Gastrocnemius medialis (tissue), 4 donors: ENCODE data around the gene FAM210B. TPM values are rescaled to one million over a fixed set of nuclear protein-coding genes. Genes with fewer than 3 reads are reported as not detected.
"Not testable (repeated sequence)": the region's sequence is repeated elsewhere in the genome, so short reads cannot be mapped to it uniquely, and the experiment has no call there.

Experiments
- ATAC-seq, 2 donors: fragments of 150-250 bp; one replicate each; pipeline ENCODE4 v1.9.1; 2016
- DNase-seq, 2 donors: peaks; one replicate each; pipeline ENCODE4 v3.0.0-alpha.2; 2019
- H3K27ac ChIP-seq, 4 donors: fragments of 200-600 bp; sonication (generic); 1 replicate in 1 of 4; 2 replicates in 3 of 4; pipeline ENCODE4 v1.5.1; 2016 to 2018; ENCODE audit warnings: mild to moderate bottlenecking in 2 of 4, moderate library complexity in 1 of 4
- H3K27me3 ChIP-seq, 3 donors: fragments of 200-600 bp; sonication (generic) in 2 of 3; 1 replicate in 1 of 3; 2 replicates in 2 of 3; pipeline versions ENCODE4 v1.5.1 to v1.6.0; 2016 to 2019; ENCODE audit warnings: mild to moderate bottlenecking in 1 of 3, moderate library complexity in 1 of 3
- H3K36me3 ChIP-seq, 2 donors: fragments of 200-600 bp; sonication (generic) in 1 of 2; one replicate each; pipeline ENCODE4 v1.5.1; 2017 to 2018
- H3K4me1 ChIP-seq, 2 donors: fragments of 200-600 bp; sonication (generic) in 1 of 2; one replicate each; pipeline ENCODE4 v1.5.1; 2016 to 2017; ENCODE audit warnings: mild to moderate bottlenecking in 2 of 2
- H3K4me3 ChIP-seq, 4 donors: fragments of 200-600 bp; sonication (generic) in 3 of 4; 1 replicate in 1 of 4; 2 replicates in 3 of 4; pipeline ENCODE4 v1.5.1; 2016 to 2019; ENCODE audit warnings: mild to moderate bottlenecking in 2 of 4
- H3K9me3 ChIP-seq, 3 donors: fragments of 200-600 bp; sonication (generic) in 2 of 3; 1 replicate in 1 of 3; 2 replicates in 2 of 3; pipeline ENCODE4 v1.5.1; 2016 to 2019
- POLR2A ChIP-seq, 2 donors: fragments of 450-650 bp; IDR thresholded peaks; one replicate each; pipeline ENCODE4 v1.6.1; 2017; ENCODE audit warnings: antibody characterized with exemption in 2 of 2, mild to moderate bottlenecking in 2 of 2, moderate library complexity in 2 of 2
- in situ Hi-C, 4 donors: fragments of 200-750 bp; cut with MboI; loops; one replicate each; pipeline versions ENCODE4 v1.15.0 to v1.8.0; 2017; ENCODE audit warnings: low sequenced_read_pairs in 4 of 4
- intact Hi-C: fragments of 100-400 bp; cut with DNase I; formaldehyde crosslinking; loops from one replicate; pipeline ENCODE4 v1.15.1; 2023; ENCODE audit warnings: low total_unique reads
- total RNA-seq, 4 donors: library from RNA; depleted of rRNA; stranded (reverse); fragments of >200 nt; gene quantifications; one replicate each; pipeline versions ENCODE4 v1.1.0 to v1.2.3, GENCODE V29; 2016
- TF ChIP-seq, protein P1 (sequence below), 5 experiments: fragments of 450-650 bp in 3 of 5; fragments of 200-600 bp in 2 of 5; sonication (generic) in 2 of 5; IDR thresholded peaks in 4 of 5; conservative IDR thresholded peaks in 1 of 5; 1 replicate in 4 of 5; 2 replicates in 1 of 5; pipeline ENCODE4 v1.5.1; 2016 to 2019; ENCODE audit warnings: antibody characterized with exemption in 5 of 5, mild to moderate bottlenecking in 3 of 5, moderate library complexity in 3 of 5

FAM210B gene
- total RNA-seq, 4 donors from 2014 or later = 34.5 to 57.2 (median 41.4) TPM

DNA sequence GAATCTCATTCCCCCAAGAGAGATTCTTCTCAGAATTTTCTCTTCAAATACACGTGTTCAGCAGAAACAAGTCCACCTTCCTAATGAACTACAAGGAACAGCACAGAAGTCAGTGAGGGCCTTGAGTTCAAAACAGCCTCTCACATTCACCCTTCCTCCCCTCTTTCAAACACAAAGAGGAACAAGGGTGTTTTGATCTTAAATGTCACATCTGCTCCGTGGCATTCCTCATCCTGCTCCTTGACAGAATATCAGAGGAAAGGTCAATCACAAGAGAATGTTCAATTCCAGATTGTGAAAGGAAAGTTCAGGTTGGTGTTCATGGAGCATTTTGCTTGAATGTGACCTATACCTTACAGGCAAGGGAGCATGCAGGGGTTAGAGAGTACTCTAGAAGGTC lies 35.6 kb upstream of the FAM210B start:
- H3K4me1 ChIP-seq = no peaks in the 10 kb centered on the region
- H3K27ac ChIP-seq = no peak overlapping the region
- no peaks in the 10 kb centered on the region for H3K36me3 ChIP-seq
- ATAC-seq (no peak), DNase-seq (no peak)
- in situ Hi-C loops (no loop called here), intact Hi-C loops (no loop called here)
- H3K27me3 ChIP-seq = no peaks in the 10 kb centered on the region
- no peaks in the 10 kb centered on the region for H3K9me3 ChIP-seq
- no peak overlapping the region for H3K4me3 ChIP-seq
- no peak for TF ChIP-seq POLR2A (IDR thresholded peaks at IDR 0.05)
- TF ChIP-seq, protein P1, sequence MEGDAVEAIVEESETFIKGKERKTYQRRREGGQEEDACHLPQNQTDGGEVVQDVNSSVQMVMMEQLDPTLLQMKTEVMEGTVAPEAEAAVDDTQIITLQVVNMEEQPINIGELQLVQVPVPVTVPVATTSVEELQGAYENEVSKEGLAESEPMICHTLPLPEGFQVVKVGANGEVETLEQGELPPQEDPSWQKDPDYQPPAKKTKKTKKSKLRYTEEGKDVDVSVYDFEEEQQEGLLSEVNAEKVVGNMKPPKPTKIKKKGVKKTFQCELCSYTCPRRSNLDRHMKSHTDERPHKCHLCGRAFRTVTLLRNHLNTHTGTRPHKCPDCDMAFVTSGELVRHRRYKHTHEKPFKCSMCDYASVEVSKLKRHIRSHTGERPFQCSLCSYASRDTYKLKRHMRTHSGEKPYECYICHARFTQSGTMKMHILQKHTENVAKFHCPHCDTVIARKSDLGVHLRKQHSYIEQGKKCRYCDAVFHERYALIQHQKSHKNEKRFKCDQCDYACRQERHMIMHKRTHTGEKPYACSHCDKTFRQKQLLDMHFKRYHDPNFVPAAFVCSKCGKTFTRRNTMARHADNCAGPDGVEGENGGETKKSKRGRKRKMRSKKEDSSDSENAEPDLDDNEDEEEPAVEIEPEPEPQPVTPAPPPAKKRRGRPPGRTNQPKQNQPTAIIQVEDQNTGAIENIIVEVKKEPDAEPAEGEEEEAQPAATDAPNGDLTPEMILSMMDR (IDR thresholded peaks at IDR 0.05 in 4 of 5, conservative IDR thresholded peaks at IDR 0.05 in 1 of 5) = no peak

DNA sequence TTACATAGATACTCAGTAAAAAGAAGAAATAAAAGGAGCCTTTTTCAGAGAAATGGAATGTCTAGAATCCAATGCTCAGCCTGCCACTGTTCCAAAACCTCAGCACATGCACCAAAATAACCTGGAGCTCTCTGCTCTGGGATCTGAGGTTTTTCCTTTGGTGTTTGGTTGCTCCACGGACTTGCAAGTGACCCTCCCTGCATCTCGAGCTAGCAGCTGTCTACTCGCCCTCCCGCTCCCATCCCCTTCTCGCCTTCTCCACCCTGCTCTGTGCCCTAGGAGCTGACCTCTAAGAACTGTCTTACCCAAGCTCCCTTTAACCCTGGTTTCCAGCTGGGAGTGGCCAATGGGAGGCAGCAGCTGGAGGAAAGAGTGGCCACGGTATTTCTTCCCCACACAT lies 35.1 kb upstream of the FAM210B start:
- no peaks in the 10 kb centered on the region for H3K36me3 ChIP-seq
- no peaks in the 10 kb centered on the region for H3K4me1 ChIP-seq
- DNase-seq = no peak
- H3K27ac ChIP-seq = no peak overlapping the region
- no peak for TF ChIP-seq POLR2A (IDR thresholded peaks at IDR 0.05)
- TF ChIP-seq, protein P1 (IDR thresholded peaks at IDR 0.05 in 4 of 5, conservative IDR thresholded peaks at IDR 0.05 in 1 of 5) = no peak
- no peaks in the 10 kb centered on the region for H3K27me3 ChIP-seq
- H3K4me3 ChIP-seq = no peak overlapping the region
- in situ Hi-C loops = no loop called here
- intact Hi-C loops = no loop called here
- no peaks in the 10 kb centered on the region for H3K9me3 ChIP-seq
- no peak for ATAC-seq

DNA sequence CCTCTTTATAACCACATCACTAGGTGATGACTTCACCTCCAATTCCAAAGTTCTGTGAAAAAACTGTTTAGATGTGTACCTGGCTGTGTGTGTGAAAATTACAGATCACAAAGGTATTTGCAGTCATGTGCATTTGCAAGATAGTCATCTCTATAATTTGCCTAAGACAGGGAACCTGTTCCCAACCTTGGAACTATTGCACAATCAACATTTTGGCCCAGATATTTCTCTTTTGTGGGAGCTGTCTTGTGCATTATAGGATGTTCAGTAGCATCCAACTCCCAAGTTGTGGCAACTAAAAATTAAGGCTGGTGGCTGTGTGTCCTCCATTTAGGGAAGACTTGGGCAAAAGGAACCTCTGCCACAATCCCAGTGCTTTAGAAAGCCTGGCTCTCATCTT lies 34.0 kb upstream of the FAM210B start:
- Histone ChIP-seq H3K36me3 (no peaks in the 10 kb centered on the region), H3K4me1 (no peaks in the 10 kb centered on the region), H3K4me3 (no peak overlapping the region), H3K27ac (no peak overlapping the region), H3K9me3 (no peaks in the 10 kb centered on the region), H3K27me3 (no peaks in the 10 kb centered on the region)
- ATAC-seq (no peak), DNase-seq (no peak)
- in situ Hi-C loops (no loop called here), intact Hi-C loops (no loop called here)
- TF ChIP-seq, protein P1 (IDR thresholded peaks at IDR 0.05 in 4 of 5, conservative IDR thresholded peaks at IDR 0.05 in 1 of 5) = no peak
- TF ChIP-seq POLR2A (IDR thresholded peaks at IDR 0.05) = no peak

GRCh38 chr20:56328861-56329260 lies 29.9 kb upstream of the FAM210B start:
- H3K9me3 ChIP-seq = no peaks in the 10 kb centered on the region
- no peak for DNase-seq
- H3K4me1 ChIP-seq = no peaks in the 10 kb centered on the region
- intact Hi-C loops (no loop called here), in situ Hi-C loops (no loop called here)
- TF ChIP-seq, protein P1 (IDR thresholded peaks at IDR 0.05 in 4 of 5, conservative IDR thresholded peaks at IDR 0.05 in 1 of 5) = no peak
- no peak for TF ChIP-seq POLR2A (IDR thresholded peaks at IDR 0.05)
- no peak for ATAC-seq
- H3K4me3 ChIP-seq = no peak overlapping the region
- no peaks in the 10 kb centered on the region for H3K27me3 ChIP-seq
- no peak overlapping the region for H3K27ac ChIP-seq
- no peaks in the 10 kb centered on the region for H3K36me3 ChIP-seq

- H3K9me3 ChIP-seq, H3K27me3 ChIP-seq, H3K4me3 ChIP-seq, H3K4me1 ChIP-seq, H3K36me3 ChIP-seq, ATAC-seq, H3K27ac ChIP-seq, DNase-seq, in situ Hi-C loops, intact Hi-C loops: not testable (repeated sequence)
Observed at GRCh38 chr20:56336709-56337108, 22.1 kb upstream of the FAM210B start.
